Osteoblast (primary cell): ENCODE data around the gene ITGB1. TPM values are rescaled to one million over a fixed set of nuclear protein-coding genes. Genes with fewer than 3 reads are reported as not detected.

Experiments
- DNase-seq: peaks from one replicate; pipeline ENCODE4 v3.0.0; 2011; ENCODE audit warnings: low spot score, mixed read lengths; ENCODE audit not compliant: insufficient read length; ENCODE audit errors: missing footprints
- H2AFZ ChIP-seq: 2 replicates; pipeline ENCODE4 v1.6.0; 2011; ENCODE audit warnings: mild to moderate bottlenecking, low read length
- H3K27ac ChIP-seq: 2 replicates; pipeline ENCODE4 v1.5.1; 2011; ENCODE audit warnings: mild to moderate bottlenecking, low read depth, low read length, moderate library complexity
- H3K27me3 ChIP-seq: 2 replicates; pipeline ENCODE4 v1.6.0; 2012; ENCODE audit warnings: mild to moderate bottlenecking, control low read depth, inconsistent platforms, low read length, moderate library complexity; ENCODE audit not compliant: insufficient read depth
- H3K36me3 ChIP-seq: 2 replicates; pipeline ENCODE4 v1.5.1; 2011; ENCODE audit warnings: mild to moderate bottlenecking, low read length, control low read depth, moderate library complexity; ENCODE audit not compliant: insufficient read depth
- H3K4me1 ChIP-seq: 2 replicates; pipeline ENCODE4 v1.5.1; 2011; ENCODE audit warnings: mild to moderate bottlenecking, low read length, control low read depth, moderate library complexity; ENCODE audit not compliant: insufficient read depth
- H3K4me2 ChIP-seq: 2 replicates; pipeline ENCODE4 v1.6.0; 2011; ENCODE audit warnings: mild to moderate bottlenecking, low read length; ENCODE audit not compliant: insufficient read depth
- H3K4me3 ChIP-seq: fragments of 200-600 bp; sonication (generic); 3 replicates; pipeline ENCODE4 v1.5.1; 2012; ENCODE audit warnings: mild to moderate bottlenecking, low read length, inconsistent platforms; ENCODE audit not compliant: insufficient read depth
- H3K79me2 ChIP-seq: 2 replicates; pipeline ENCODE4 v1.6.0; 2012; ENCODE audit warnings: mild to moderate bottlenecking, low read length, control low read depth, inconsistent platforms; ENCODE audit not compliant: insufficient read depth
- H3K9me3 ChIP-seq: 2 replicates; pipeline ENCODE4 v1.5.1; 2011; ENCODE audit warnings: low read depth, low read length, control low read depth
- H4K20me1 ChIP-seq: 2 replicates; pipeline ENCODE4 v1.6.0; 2012; ENCODE audit warnings: mild to moderate bottlenecking, low read length, control low read depth; ENCODE audit not compliant: insufficient read depth
- total RNA-seq: library from RNA; depleted of rRNA; stranded (reverse); fragments of >200 nt; gene quantifications from 2 replicates; pipeline ENCODE4 v1.2.3, GENCODE V29; 2012
- TF ChIP-seq, protein P1 (sequence below): IDR thresholded peaks from 2 replicates; pipeline ENCODE4 v1.5.1; 2011; ENCODE audit warnings: mild to moderate bottlenecking, low read depth, low read length, moderate library complexity; ENCODE audit errors: extremely low read depth

ITGB1 gene
- total RNA-seq, 1 donor: 1,742 TPM

DNA sequence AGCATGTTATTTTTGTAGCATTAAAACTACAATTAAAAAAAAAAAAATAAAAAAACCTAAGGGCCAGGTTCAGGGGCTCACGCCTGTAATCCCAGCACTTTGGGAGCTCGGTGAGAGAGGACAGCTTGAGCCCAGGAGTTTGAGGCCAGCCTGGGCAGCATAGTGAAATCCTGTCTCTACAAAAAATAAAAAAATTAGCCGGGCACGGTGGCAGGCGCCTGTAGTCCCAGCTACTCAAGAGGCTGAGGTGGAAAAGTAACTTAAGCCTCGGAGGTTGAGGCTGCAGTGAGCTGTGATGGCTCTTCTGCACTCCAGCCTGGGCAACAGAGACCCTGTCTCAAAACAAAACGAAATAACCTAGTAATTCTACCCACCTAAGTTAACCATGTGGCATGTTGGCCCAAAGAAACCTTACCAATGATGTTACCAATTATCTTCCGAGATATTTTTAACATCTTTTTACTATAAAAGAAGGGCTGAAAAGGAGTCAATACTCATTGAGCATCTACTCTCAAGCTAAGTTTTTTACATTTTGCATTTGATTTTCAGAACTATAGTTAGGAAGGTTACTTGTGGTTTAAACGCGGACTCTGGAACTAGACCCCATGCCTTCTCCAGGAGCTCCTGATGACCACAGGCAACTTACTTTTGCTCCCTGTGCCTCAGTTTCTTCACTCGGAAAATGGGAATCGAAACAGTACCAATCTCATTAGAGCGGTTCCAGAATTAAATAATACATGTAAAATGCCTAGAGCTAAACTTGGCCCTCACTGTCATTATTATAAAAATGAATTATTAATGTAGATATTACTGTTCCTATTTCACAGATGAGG is 1.4 kb downstream of the ITGB1 start:
- Histone ChIP-seq H3K36me3 (peaks cover 15% of the 10 kb centered on the region), H3K79me2 (peaks cover 92% of the 10 kb centered on the region), H2AFZ (no peak overlapping the region), H3K4me3 (peak overlapping the region; percentile 95), H4K20me1 (peaks cover 53% of the 10 kb centered on the region), H3K4me2 (peak overlapping the region; percentile 93), H3K27me3 (no peaks in the 10 kb centered on the region), H3K27ac (peak overlapping the region; percentile 98), H3K9me3 (no peaks in the 10 kb centered on the region), H3K4me1 (peaks cover 59% of the 10 kb centered on the region)
- TF ChIP-seq, protein P1, sequence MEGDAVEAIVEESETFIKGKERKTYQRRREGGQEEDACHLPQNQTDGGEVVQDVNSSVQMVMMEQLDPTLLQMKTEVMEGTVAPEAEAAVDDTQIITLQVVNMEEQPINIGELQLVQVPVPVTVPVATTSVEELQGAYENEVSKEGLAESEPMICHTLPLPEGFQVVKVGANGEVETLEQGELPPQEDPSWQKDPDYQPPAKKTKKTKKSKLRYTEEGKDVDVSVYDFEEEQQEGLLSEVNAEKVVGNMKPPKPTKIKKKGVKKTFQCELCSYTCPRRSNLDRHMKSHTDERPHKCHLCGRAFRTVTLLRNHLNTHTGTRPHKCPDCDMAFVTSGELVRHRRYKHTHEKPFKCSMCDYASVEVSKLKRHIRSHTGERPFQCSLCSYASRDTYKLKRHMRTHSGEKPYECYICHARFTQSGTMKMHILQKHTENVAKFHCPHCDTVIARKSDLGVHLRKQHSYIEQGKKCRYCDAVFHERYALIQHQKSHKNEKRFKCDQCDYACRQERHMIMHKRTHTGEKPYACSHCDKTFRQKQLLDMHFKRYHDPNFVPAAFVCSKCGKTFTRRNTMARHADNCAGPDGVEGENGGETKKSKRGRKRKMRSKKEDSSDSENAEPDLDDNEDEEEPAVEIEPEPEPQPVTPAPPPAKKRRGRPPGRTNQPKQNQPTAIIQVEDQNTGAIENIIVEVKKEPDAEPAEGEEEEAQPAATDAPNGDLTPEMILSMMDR: no peak
- DNase-seq: no peak

DNA sequence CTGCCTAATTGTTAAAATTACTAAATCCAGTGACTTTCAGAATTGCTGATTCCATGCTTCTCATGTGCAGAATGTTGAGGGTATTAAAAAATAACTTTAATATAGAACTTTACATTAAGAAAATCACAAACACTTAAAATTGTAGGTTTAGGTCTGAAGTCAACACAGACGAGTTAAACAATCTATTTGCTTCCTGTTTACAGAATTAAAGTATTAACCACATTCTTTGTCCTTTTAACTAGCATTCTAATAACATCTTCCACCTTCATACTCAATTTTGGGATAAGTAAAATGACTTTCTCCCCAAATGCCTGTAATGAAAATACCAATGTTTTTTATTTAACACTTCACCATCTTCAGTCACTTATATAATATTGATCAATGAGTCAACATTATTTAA is 2.2 kb downstream of the ITGB1 start:
- Histone ChIP-seq H4K20me1 (peaks cover 61% of the 10 kb centered on the region), H3K4me1 (peaks cover 61% of the 10 kb centered on the region), H3K36me3 (peaks cover 15% of the 10 kb centered on the region)

DNA sequence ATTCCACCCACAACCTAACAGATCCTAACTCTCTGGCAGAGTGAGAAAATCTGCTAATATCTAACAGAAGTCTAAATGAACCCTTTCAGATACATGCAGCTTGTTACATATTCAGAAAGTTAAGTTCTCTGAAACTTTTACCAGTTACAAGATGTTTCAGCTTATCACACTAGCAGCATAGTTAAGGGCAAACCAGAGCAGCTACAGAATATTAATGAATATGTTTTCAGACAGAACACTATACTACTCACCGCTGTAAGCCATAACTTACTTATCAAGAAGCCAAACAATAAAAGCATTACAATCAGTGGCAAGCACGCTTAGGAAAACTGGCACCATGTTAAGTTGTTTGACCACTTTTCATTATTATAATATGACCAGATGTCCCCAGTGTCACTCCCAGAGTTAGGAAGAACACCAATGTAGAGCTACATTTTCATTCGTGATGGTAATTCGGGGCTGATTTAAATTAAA is 2.7 kb downstream of the ITGB1 start:
- Histone ChIP-seq H3K4me2 (peak overlapping the region; percentile 93), H3K9me3 (no peaks in the 10 kb centered on the region), H3K27me3 (no peaks in the 10 kb centered on the region), H2AFZ (no peak overlapping the region), H3K36me3 (peaks cover 15% of the 10 kb centered on the region), H3K4me1 (peaks cover 62% of the 10 kb centered on the region), H3K4me3 (peak overlapping the region; percentile 95), H4K20me1 (peaks cover 65% of the 10 kb centered on the region), H3K79me2 (peaks cover 95% of the 10 kb centered on the region), H3K27ac (peak overlapping the region; percentile 98)
- DNase-seq: no peak
- TF ChIP-seq, protein P1: no peak

More for the DNA sequence above, 2.2 kb downstream of the ITGB1 start:
- DNase-seq: no peak
- Histone ChIP-seq H3K9me3 (no peaks in the 10 kb centered on the region), H3K4me2 (peak overlapping the region; percentile 93), H3K79me2 (peaks cover 95% of the 10 kb centered on the region), H3K4me3 (peak overlapping the region; percentile 95), H3K27me3 (no peaks in the 10 kb centered on the region), H3K27ac (peak overlapping the region; percentile 98), H2AFZ (no peak overlapping the region)
- TF ChIP-seq, protein P1: no peak

DNA sequence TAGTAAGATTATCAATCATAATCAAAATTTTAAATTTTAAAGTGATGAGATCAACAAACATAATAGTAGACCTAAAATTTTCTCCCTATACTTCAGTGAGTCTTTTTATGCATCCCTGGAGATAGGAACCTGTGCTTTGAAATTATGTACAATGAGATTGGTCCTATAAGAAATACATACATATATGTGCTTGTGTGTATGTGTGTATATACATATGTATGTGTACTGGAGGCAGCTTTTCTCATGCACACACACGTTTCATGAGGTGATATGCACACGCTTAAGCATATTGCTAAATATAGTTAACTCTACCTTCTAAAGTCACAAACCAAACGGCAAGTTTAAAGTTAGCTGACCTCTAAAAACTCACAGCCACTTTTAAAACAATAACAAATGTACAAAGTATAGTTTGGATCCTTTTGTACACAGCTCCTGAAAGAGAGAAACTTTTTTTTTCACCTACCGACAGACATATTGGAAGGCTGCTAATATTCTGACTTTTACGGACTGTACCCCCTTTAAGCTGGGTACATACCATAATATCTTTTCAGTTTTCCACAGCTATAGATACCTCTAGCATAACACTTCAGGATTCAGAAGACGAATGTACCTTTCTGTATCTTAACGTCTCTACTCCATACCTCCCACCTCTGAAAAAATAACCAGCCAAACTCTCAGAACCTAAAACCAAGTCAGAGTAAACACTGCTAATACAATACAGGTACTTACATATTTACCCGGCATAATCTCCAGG is 3.3 kb downstream of the ITGB1 start:
- DNase-seq: no peak
- Histone ChIP-seq H3K4me2 (peak overlapping the region; percentile 93), H4K20me1 (peaks cover 71% of the 10 kb centered on the region), H3K9me3 (no peaks in the 10 kb centered on the region), H3K27ac (peak overlapping the region; percentile 98), H3K4me3 (peak overlapping the region; percentile 95), H3K27me3 (no peaks in the 10 kb centered on the region), H3K79me2 (peaks cover 95% of the 10 kb centered on the region), H2AFZ (no peak overlapping the region), H3K36me3 (peaks cover 15% of the 10 kb centered on the region), H3K4me1 (peaks cover 60% of the 10 kb centered on the region)
- TF ChIP-seq, protein P1: no peak
